ENCODE data around the gene ASMTL. TPM values are rescaled to one million over a fixed set of nuclear protein-coding genes. Genes with fewer than 3 reads are reported as not detected.
"Not testable (repeated sequence)": the region's sequence is repeated elsewhere in the genome, so short reads cannot be mapped to it uniquely, and the experiment has no call there.

The ASMTL gene
- total RNA-seq, 6 experiments from 2014 or later, result 26.8 to 35.1 (median 32.8) TPM

GRCh38 chrX:1451251-1451660, 1.5 kb downstream of the ASMTL start:
- Mint-ChIP-seq H3K4me3 (peak overlapping the region; percentile 88; the same call in 1 of the 2 replicates), H3K27ac (no peak overlapping the region), H3K4me1 (ENCODE audit: low read depth) (no peaks in the 10 kb centered on the region), H3K36me3 (ENCODE audit: low read depth) (peaks cover 38% of the 10 kb centered on the region), H3K9me3 (peaks cover 26% of the 10 kb centered on the region), H3K27me3 (ENCODE audit: insufficient read depth) (peaks cover 7% of the 10 kb centered on the region)
- no peak for DNase-seq
- TF ChIP-seq CTCF (IDR thresholded peaks at IDR 0.05), result no peak

DNA sequence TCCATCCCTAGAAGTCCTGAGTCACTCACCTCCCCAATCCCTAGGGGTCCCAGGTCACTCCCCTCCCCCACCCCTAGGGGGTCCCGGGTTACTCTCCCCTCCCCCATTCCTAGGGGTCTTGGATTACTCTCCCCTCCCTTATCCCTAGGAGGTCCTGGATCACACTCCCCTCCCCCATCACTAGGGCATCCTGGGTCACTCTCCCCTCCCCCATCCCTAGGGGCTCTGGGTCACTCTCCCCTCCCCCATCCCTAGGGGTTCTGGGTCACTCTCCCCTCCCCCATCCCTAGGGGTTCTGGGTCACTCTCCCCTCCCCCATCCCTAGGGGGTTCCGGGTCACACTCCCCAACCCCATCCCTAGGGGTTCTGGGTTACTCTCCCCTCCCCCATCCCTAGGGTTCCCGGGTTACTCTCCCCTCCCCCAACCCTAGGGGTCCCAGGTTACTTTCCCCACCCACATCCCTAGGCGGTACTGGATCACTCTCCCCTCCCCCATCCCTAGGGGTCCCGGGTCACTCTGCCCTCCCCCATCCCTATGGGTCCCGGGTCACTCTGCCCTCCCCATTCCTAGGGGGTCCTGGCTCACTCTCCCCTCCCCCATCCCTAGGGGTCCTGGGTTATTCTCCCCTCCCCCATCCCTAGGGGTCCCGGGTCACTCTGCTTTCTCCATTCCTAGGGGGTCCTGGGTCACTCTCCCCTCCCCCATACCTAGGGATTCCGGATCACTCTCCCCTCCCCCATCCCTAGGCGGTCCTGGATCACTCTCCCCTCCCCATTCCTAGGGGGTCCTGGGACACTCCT, 2.1 kb downstream of the ASMTL start:
- no peaks in the 10 kb centered on the region for H3K4me1 Mint-ChIP-seq (ENCODE audit: low read depth)
- peaks cover 5% of the 10 kb centered on the region for H3K27me3 Mint-ChIP-seq (ENCODE audit: insufficient read depth)
- peaks cover 45% of the 10 kb centered on the region for H3K36me3 Mint-ChIP-seq (ENCODE audit: low read depth)
- H3K27ac Mint-ChIP-seq, result no peak overlapping the region
- no peak overlapping the region for H3K4me3 Mint-ChIP-seq
- peaks cover 28% of the 10 kb centered on the region for H3K9me3 Mint-ChIP-seq
- peak; percentile 18; the same call in 1 of the 2 replicates for TF ChIP-seq CTCF (IDR thresholded peaks at IDR 0.05)
- DNase-seq, result no peak

DNA sequence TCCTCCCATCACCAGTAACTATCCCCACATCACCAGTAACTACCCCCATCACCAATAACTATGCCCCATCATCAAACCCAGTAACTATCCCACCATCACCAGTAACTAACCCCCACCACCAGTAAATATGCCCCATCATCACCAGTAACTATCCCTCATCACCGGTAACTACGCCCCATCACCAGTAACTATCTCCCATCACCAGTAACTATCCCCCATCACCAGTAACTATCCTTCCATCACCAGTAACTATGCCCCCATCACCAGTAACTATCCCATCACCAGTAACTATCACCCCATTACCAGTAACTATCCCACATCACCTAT, 2.9 kb downstream of the ASMTL start:
- Mint-ChIP-seq H3K9me3 (peaks cover 36% of the 10 kb centered on the region), H3K4me3 (peak overlapping the region; percentile 13), H3K27ac (no peak overlapping the region), H3K36me3 (ENCODE audit: low read depth) (peaks cover 53% of the 10 kb centered on the region), H3K27me3 (ENCODE audit: insufficient read depth) (peaks cover 3% of the 10 kb centered on the region; the same call in 1 of the 2 replicates), H3K4me1 (ENCODE audit: low read depth) (no peaks in the 10 kb centered on the region)
- DNase-seq, result no peak
- TF ChIP-seq CTCF (IDR thresholded peaks at IDR 0.05), result no peak

DNA sequence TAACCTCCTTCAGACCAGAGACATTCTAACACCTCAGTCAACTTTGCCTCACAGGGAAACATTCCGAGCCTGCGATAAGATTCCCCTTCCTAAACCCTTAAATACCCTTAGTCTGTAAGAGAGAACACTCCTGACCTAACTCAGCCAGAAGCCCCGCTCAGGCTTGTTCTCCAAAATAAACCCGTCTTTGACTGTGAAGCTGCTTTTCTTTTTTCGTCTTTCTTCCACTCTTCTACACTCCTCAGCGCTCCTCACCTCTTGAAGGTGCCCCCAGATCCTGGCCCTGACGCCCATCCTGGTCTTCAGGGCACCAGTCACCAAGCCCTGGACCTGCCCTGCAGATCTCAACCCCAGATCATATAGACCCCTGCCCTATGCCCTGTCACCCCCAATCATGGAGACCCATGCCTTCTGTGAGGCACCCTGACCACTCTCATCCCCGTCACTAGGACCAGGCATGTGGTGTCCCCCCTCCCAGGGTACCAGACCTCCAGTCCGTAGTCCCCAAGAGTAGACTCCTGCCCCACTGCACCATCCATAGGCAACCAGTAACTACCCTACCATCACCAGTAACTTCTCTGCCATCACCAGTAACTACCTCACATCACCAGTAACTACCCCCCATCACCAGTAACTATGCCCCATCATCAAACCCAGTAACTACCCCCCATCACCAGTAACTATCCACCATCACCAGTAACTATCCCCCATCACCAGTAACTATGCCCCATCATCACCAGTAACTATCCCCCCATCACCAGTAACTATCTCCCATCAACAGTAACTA, 3.5 kb downstream of the ASMTL start:
- DNase-seq, result no peak
- Mint-ChIP-seq H3K4me3 (no peak overlapping the region), H3K36me3 (ENCODE audit: low read depth) (peaks cover 59% of the 10 kb centered on the region), H3K27me3 (ENCODE audit: insufficient read depth) (peaks cover 3% of the 10 kb centered on the region; the same call in 1 of the 2 replicates), H3K4me1 (ENCODE audit: low read depth) (no peaks in the 10 kb centered on the region), H3K9me3 (peaks cover 42% of the 10 kb centered on the region), H3K27ac (no peak overlapping the region)
- no peak for TF ChIP-seq CTCF (IDR thresholded peaks at IDR 0.05)

- not testable (repeated sequence) for H3K27ac Mint-ChIP-seq; H3K27me3 Mint-ChIP-seq (ENCODE audit: insufficient read depth); DNase-seq; H3K4me1 Mint-ChIP-seq (ENCODE audit: low read depth); H3K4me3 Mint-ChIP-seq
- H3K36me3 Mint-ChIP-seq (ENCODE audit: low read depth), result peaks cover 65% of the 10 kb centered on the region
- H3K9me3 Mint-ChIP-seq, result peaks cover 48% of the 10 kb centered on the region
Measured at GRCh38 chrX:1448573-1449001, 4.1 kb downstream of the ASMTL start.

GRCh38 chrX:1447969-1448572, 4.6 kb downstream of the ASMTL start:
- H3K4me1 Mint-ChIP-seq (ENCODE audit: low read depth); H3K27me3 Mint-ChIP-seq (ENCODE audit: insufficient read depth); H3K4me3 Mint-ChIP-seq; DNase-seq; H3K27ac Mint-ChIP-seq: not testable (repeated sequence)
- H3K36me3 Mint-ChIP-seq (ENCODE audit: low read depth), result peaks cover 69% of the 10 kb centered on the region
- H3K9me3 Mint-ChIP-seq, result peaks cover 51% of the 10 kb centered on the region

GRCh38 chrX:1446984-1447968, 5.4 kb downstream of the ASMTL start:
- peaks cover 72% of the 10 kb centered on the region for H3K36me3 Mint-ChIP-seq (ENCODE audit: low read depth)
- H3K4me3 Mint-ChIP-seq, result not testable (repeated sequence)

More at GRCh38 chrX:1446984-1447968, 5.4 kb downstream of the ASMTL start:
- H3K4me1 Mint-ChIP-seq (ENCODE audit: low read depth); DNase-seq; H3K27ac Mint-ChIP-seq; H3K27me3 Mint-ChIP-seq (ENCODE audit: insufficient read depth): not testable (repeated sequence)
- H3K9me3 Mint-ChIP-seq, result peaks cover 59% of the 10 kb centered on the region

Measured in HFFc6 (cell line).